Measurements from ENCODE around the gene RUNDC3A.

The RUNDC3A gene

DNA sequence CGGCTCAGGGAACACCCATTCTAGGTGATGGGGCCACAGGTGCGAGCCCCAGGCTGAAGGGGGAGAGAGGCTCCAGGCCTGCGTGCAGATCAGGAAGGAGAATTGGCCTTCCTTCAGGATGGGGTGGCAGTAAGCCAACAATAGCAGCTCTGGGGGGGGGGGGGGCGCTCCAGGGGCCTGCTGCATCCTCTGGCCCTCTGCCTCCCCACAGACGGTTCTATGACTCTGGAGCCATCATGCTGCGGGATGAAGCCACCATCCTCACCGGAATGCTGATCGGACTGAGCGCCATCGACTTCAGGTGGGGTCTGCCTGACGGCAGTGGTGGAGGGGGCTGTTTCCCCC is 6.1 kb downstream of the RUNDC3A start:
- peak overlapping the region; percentile 52 for H3K4me2 ChIP-seq (ENCODE audit: low read depth, low read length, poor library complexity, severe bottlenecking)
- peak overlapping the region; percentile 48 for H3K4me3 ChIP-seq (ENCODE audit: insufficient read depth, low read length, poor library complexity, severe bottlenecking)
- H3K9ac ChIP-seq (ENCODE audit: low read length) = peak overlapping the region; percentile 26; the same call in 1 of the 2 replicates
- no peak overlapping the region for H3K27ac ChIP-seq (ENCODE audit: low read depth, low read length)
- no peaks in the 10 kb centered on the region for H3K79me2 ChIP-seq (ENCODE audit: insufficient read depth, low read length)
- no peaks in the 10 kb centered on the region for H3F3A ChIP-seq (ENCODE audit: insufficient read depth)
- H3K36me3 ChIP-seq (ENCODE audit: low read length) = no peaks in the 10 kb centered on the region
- H3K27me3 ChIP-seq (ENCODE audit: low read length) = no peaks in the 10 kb centered on the region
- no peaks in the 10 kb centered on the region for H3K9me3 ChIP-seq (ENCODE audit: insufficient read depth, low read length)
- no peaks in the 10 kb centered on the region for H3K9me2 ChIP-seq (replicated peaks; ENCODE audit: insufficient read depth, low read length)
- H2AFZ ChIP-seq (ENCODE audit: low read depth, low read length, severe bottlenecking) = no peak overlapping the region
- no peaks in the 10 kb centered on the region for H4K20me1 ChIP-seq (ENCODE audit: low read depth, low read length)
- no peak for TF ChIP-seq EZH2phosphoT487 (conservative IDR thresholded peaks at IDR 0.05; ENCODE audit: low read length)

GRCh38 chr17:44314869-44315661 is 6.7 kb downstream of the RUNDC3A start:
- Histone ChIP-seq H3K79me2 (ENCODE audit: insufficient read depth, low read length) (no peaks in the 10 kb centered on the region), H2AFZ (ENCODE audit: low read depth, low read length, severe bottlenecking) (peak overlapping the region; percentile 60), H3K27ac (ENCODE audit: low read depth, low read length) (no peak overlapping the region), H3K36me3 (ENCODE audit: low read length) (no peaks in the 10 kb centered on the region), H3F3A (ENCODE audit: insufficient read depth) (no peaks in the 10 kb centered on the region), H4K20me1 (ENCODE audit: low read depth, low read length) (no peaks in the 10 kb centered on the region), H3K9me3 (ENCODE audit: insufficient read depth, low read length) (no peaks in the 10 kb centered on the region), H3K4me2 (ENCODE audit: low read depth, low read length, poor library complexity, severe bottlenecking) (peak overlapping the region; percentile 52), H3K4me3 (ENCODE audit: insufficient read depth, low read length, poor library complexity, severe bottlenecking) (peak overlapping the region; percentile 48), H3K9ac (ENCODE audit: low read length) (peak overlapping the region; percentile 26; the same call in 1 of the 2 replicates), H3K27me3 (ENCODE audit: low read length) (no peaks in the 10 kb centered on the region), H3K9me2 (replicated peaks; ENCODE audit: insufficient read depth, low read length) (no peaks in the 10 kb centered on the region)
- TF ChIP-seq CTCF (IDR thresholded peaks at IDR 0.05; ENCODE audit: insufficient read depth, low read length, poor library complexity, severe bottlenecking) (no peak), EZH2phosphoT487 (conservative IDR thresholded peaks at IDR 0.05; ENCODE audit: low read length) (no peak)

DNA sequence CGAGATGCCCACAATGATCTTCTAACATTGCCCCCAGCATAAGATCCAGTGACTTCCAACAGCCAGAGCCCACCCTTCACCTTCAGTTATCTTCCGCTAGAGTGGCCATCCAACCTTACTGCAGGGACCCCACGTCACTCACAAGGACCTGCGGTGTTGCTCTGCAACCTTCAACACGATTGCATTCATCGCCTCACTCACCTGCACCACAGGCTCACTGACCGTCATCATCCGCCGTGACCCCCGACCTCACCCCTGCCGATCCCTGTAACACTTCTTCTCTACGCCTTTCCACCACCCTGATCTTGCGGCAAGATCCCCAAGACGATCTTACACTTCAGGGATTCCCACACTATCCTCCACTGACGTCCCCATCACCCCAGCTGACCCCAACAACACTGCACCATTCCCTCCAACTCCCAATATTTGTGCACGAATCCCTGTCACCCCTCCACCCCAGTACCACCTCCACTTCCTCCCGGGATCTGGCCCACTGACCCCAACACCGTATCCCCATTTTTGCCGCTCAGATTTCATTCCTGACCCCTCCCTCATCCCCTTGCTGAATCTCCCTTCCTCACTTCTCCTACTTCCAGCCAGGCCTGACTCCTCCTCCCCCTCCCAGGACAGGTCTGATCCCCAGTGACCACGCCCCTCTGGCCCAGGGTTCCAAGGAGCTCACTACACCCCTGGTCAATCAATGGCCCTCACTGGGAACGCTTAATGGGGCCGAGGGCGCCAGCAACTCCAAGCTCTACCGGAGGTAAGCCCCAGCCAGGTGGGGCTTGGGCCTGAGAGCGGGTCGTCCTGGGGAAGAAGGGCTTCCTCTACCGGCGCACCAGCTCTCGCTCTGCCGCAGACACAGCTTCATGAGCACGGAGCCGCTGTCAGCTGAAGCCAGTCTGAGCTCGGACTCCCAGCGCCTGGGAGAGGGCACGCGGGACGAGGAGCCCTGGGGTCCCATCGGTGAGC is 7.6 kb downstream of the RUNDC3A start:
- Histone ChIP-seq H3K9ac (ENCODE audit: low read length) (no peak overlapping the region), H3K27ac (ENCODE audit: low read depth, low read length) (no peak overlapping the region), H3F3A (ENCODE audit: insufficient read depth) (no peaks in the 10 kb centered on the region), H3K27me3 (ENCODE audit: low read length) (no peaks in the 10 kb centered on the region), H3K4me3 (ENCODE audit: insufficient read depth, low read length, poor library complexity, severe bottlenecking) (no peak overlapping the region), H3K36me3 (ENCODE audit: low read length) (no peaks in the 10 kb centered on the region), H3K9me2 (replicated peaks; ENCODE audit: insufficient read depth, low read length) (no peaks in the 10 kb centered on the region), H4K20me1 (ENCODE audit: low read depth, low read length) (no peaks in the 10 kb centered on the region), H3K4me2 (ENCODE audit: low read depth, low read length, poor library complexity, severe bottlenecking) (peak overlapping the region; percentile 28), H2AFZ (ENCODE audit: low read depth, low read length, severe bottlenecking) (no peak overlapping the region), H3K79me2 (ENCODE audit: insufficient read depth, low read length) (no peaks in the 10 kb centered on the region), H3K9me3 (ENCODE audit: insufficient read depth, low read length) (no peaks in the 10 kb centered on the region)
- TF ChIP-seq CTCF (IDR thresholded peaks at IDR 0.05; ENCODE audit: insufficient read depth, low read length, poor library complexity, severe bottlenecking) (no peak), EZH2phosphoT487 (conservative IDR thresholded peaks at IDR 0.05; ENCODE audit: low read length) (no peak)

All from SU-DHL-6 (cell line).